ENCODE measurements around the gene NEDD8.
A peak's percentile ranks its signal among the peaks of the same experiment; 100 is the strongest.

The NEDD8 gene

DNA sequence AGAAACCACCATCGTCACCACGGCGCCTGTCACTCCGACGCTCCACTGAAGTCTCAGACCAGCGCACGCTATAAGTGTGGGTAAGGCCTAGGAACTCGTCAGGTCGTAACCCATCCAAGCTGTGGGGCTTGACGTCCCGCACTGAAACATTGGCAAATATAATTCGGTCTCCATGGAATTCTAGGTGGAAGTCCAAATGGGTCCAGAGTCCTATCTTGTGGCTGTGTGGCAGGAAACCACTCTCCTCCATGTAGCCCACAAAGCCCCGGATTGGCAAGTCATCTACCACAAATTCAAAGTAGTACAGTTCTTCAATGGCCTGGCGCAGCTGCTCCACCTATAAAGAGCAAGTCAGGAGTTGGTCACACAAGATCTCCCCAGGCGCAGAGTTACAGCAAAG lies 39.2 kb downstream of the NEDD8 start:
- TF ChIP-seq, protein P1, sequence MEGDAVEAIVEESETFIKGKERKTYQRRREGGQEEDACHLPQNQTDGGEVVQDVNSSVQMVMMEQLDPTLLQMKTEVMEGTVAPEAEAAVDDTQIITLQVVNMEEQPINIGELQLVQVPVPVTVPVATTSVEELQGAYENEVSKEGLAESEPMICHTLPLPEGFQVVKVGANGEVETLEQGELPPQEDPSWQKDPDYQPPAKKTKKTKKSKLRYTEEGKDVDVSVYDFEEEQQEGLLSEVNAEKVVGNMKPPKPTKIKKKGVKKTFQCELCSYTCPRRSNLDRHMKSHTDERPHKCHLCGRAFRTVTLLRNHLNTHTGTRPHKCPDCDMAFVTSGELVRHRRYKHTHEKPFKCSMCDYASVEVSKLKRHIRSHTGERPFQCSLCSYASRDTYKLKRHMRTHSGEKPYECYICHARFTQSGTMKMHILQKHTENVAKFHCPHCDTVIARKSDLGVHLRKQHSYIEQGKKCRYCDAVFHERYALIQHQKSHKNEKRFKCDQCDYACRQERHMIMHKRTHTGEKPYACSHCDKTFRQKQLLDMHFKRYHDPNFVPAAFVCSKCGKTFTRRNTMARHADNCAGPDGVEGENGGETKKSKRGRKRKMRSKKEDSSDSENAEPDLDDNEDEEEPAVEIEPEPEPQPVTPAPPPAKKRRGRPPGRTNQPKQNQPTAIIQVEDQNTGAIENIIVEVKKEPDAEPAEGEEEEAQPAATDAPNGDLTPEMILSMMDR (IDR thresholded peaks at IDR 0.05; ENCODE audit: borderline replicate concordance, insufficient read depth, low read depth, low read length) = no peak

DNA sequence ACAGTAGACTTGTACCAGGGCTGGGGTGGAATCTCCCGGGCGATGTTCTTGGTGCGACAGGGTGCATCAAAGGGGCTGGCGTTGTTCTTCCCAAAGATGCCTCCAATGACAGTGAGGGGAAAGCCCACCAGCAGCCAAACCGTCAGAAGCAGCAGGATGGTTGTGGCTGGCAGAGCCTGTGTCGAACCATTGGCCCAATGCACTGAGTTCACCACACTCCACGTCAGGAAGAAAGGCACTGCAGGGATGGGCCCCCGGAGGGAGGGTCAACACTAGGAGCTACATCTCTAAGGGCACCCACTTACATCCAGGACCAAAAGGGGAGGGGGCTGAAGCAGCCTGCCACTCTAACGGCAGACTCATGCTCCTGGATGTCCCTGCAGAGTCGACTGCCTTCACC lies 41.8 kb downstream of the NEDD8 start:
- no peak overlapping the region for H3K4me3 ChIP-seq (ENCODE audit: low read depth, low read length)
- TF ChIP-seq, protein P1 (IDR thresholded peaks at IDR 0.05; ENCODE audit: borderline replicate concordance, insufficient read depth, low read depth, low read length) = no peak

More for the DNA sequence above, 39.2 kb downstream of the NEDD8 start:
- no peak overlapping the region for H3K4me3 ChIP-seq (ENCODE audit: low read depth, low read length)

DNA sequence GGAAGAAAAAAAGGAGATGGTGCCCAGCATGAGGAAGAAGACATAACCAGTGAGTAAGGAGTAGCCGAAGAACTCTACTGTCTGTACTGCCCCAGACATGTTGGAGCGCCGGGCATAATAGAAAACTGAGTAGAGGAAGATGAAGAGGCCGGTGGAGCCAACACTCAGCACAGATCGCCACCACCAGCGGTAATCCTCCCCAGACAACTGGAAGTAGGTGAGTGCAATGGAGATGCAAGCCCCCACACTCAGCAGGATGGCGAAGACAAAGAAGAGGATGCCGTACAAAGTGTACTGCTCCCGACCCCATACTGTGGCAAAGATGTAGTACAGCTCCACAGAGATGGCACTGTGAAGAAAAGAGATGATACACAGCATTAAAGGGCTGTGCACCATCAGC lies 42.7 kb downstream of the NEDD8 start:
- H3K4me3 ChIP-seq (ENCODE audit: low read depth, low read length) = no peak overlapping the region
- TF ChIP-seq, protein P1 (IDR thresholded peaks at IDR 0.05; ENCODE audit: borderline replicate concordance, insufficient read depth, low read depth, low read length) = no peak

DNA sequence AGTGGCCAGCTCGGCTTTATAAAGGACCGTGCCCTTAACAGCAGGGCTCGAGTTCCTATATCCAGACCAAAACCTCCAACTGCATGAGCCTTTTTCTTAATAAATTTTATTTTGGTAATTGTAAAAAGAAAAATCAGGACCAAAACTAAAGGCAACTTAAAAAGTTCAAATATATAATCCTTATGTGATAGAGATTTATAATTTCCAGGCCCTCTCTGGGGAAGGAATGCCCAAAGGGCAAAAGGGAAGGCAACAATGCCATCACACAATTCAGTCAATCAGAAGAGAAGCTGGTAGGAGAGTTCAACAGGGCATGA lies 43.1 kb downstream of the NEDD8 start:
- no peak overlapping the region for H3K4me3 ChIP-seq (ENCODE audit: low read depth, low read length)
- TF ChIP-seq, protein P1 (IDR thresholded peaks at IDR 0.05; ENCODE audit: borderline replicate concordance, insufficient read depth, low read depth, low read length) = no peak

DNA sequence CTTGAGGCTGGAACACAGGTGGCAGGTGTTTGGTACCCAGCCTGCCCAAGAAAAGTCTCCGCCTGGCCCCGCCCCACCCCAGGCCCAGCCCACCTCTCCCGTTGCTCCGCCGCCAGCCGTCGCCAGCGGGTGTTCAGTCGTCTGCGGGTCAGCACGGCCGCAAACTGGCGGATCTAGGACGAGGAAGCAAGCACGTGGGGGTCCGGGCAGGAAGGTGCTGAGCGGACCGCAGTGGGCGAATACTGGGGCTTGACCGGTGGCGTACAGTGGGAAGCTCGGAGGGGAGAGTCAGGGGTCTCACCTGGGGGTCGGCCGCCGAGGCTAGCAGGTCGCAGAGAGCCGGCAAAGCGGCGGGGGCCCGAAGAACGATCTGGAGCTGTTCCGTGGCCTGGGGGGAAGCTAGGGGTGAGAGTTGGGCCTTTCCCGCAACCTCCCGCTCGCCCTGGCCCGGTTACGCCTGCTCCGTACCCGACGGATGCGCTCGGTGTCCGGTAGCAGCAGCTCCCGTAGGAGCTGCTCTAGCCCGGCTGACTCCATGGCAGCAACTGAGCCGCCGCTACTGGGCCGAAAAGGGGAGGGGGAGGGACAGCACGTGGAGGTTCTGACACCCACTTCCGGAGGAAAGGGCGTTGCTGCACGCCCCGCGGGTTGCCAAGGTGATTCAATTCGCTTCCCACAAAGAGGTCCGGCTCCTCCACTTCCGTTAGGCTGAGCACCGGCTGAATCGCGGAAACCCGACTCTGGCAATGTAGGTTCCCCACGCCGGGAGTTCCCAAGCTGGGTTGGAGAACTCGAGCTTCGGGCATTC lies 43.7 kb downstream of the NEDD8 start, which contains the start of gene IPO4:
IPO4 (minus strand) TSS at position 566 of the 808 bp plus-strand sequence; CDS start at position 537, 29 bp downstream.
- TF ChIP-seq, protein P1 (IDR thresholded peaks at IDR 0.05; ENCODE audit: borderline replicate concordance, insufficient read depth, low read depth, low read length) = no peak
- H3K4me3 ChIP-seq (ENCODE audit: low read depth, low read length) = peak within 1 kb of the TSS; percentile 66

DNA sequence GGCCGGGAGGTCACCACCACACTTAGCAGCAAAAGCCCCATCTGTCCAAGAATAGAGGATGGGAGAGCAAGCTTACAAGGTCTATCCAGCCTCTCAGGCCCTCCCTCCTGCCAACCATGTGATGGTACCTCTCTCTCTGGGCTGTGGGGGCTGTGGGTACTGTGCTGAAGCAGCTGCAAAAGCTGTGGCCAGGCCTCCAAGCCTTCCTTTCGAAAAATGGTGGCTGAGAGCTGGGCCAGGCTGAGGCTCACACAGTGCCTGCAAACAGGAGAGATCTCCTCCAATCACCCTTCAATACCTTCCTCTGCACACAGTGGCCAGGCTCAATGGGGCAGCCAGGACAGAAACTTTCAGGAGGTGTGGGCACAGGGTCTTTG lies 44.6 kb downstream of the NEDD8 start:
- H3K4me3 ChIP-seq (ENCODE audit: low read depth, low read length) = peak overlapping the region; percentile 66
- TF ChIP-seq, protein P1 (IDR thresholded peaks at IDR 0.05; ENCODE audit: borderline replicate concordance, insufficient read depth, low read depth, low read length) = no peak

Data from GM12875 (cell line).